A673 (cell line): Measurements from ENCODE around the gene IL22RA1. TPM values are rescaled to one million over a fixed set of nuclear protein-coding genes. Genes with fewer than 3 reads are reported as not detected.

Source experiments
- Bru-seq: library from RNA; stranded (reverse); fragments of 400-500 nt; gene quantifications from one replicate; lab custom pipeline; 2021; lab: Mats Ljungman, UMichigan
- BruChase-seq, 2 experiments: library from RNA; stranded (reverse); fragments of 400-500 nt; gene quantifications; one replicate each; lab custom pipeline; 2021; lab: Mats Ljungman, UMichigan
- BruUV-seq: library from RNA; stranded (reverse); fragments of 400-500 nt; replicated peaks from 2 replicates; lab custom pipeline; 2021; lab: Mats Ljungman, UMichigan
- CTCF ChIA-PET: fragments of 300-600 bp; sonication (Branson Sonifier 250); formaldehyde crosslinking; loops from one replicate; lab custom pipeline; 2022; ENCODE audit warnings: antibody characterized with exemption; lab: Charles Lee
- POLR2A ChIA-PET: fragments of 300-600 bp; sonication (Branson Sonifier 250); formaldehyde crosslinking; loops from one replicate; lab custom pipeline; 2022; ENCODE audit warnings: antibody characterized with exemption; ENCODE audit not compliant: low non-redundant PET; lab: Charles Lee
- DNase-seq: peaks from one replicate; pipeline ENCODE4 v3.0.0-alpha.2; 2015; ENCODE audit warnings: low spot score
- H3K27ac ChIP-seq: fragments of 200-600 bp; sonication (generic); 2 replicates; pipeline ENCODE4 v1.5.1; 2016; ENCODE audit warnings: mixed run types, low read depth, mild to moderate bottlenecking, mixed read lengths, antibody characterized with exemption, low read length; ENCODE audit not compliant: poor library complexity, severe bottlenecking
- H3K27me3 ChIP-seq: fragments of 200-600 bp; sonication (generic); replicated peaks from 2 replicates; pipeline ENCODE4 v1.6.1; 2017; ENCODE audit warnings: mixed run types, low read depth, mild to moderate bottlenecking, mixed read lengths, antibody characterized with exemption, low read length; ENCODE audit not compliant: insufficient read depth, poor library complexity
- H3K36me3 ChIP-seq: fragments of 200-600 bp; sonication (generic); 2 replicates; pipeline ENCODE4 v1.6.1; 2016; ENCODE audit warnings: mixed run types, mild to moderate bottlenecking, mixed read lengths, antibody characterized with exemption, low read length; ENCODE audit not compliant: insufficient read depth, poor library complexity, severe bottlenecking
- H3K4me1 ChIP-seq: fragments of 200-600 bp; sonication (generic); 2 replicates; pipeline ENCODE4 v1.6.1; 2017; ENCODE audit warnings: mixed run types, mild to moderate bottlenecking, mixed read lengths, antibody characterized with exemption, low read length; ENCODE audit not compliant: insufficient read depth, poor library complexity, severe bottlenecking
- H3K4me3 ChIP-seq: fragments of 200-600 bp; sonication (generic); 2 replicates; pipeline ENCODE4 v1.5.1; 2016; ENCODE audit warnings: low read depth, mixed run types, mild to moderate bottlenecking, mixed read lengths, low read length; ENCODE audit not compliant: poor library complexity, severe bottlenecking
- H3K9me3 ChIP-seq: fragments of 200-600 bp; sonication (generic); 2 replicates; pipeline ENCODE4 v1.6.1; 2016; ENCODE audit warnings: mixed run types, low read depth, mild to moderate bottlenecking, mixed read lengths, antibody characterized with exemption, low read length; ENCODE audit not compliant: poor library complexity, severe bottlenecking
- CTCF ChIP-seq: fragments of 300-800, 200-600 bp; sonication (generic); conservative IDR thresholded peaks from 2 replicates; pipeline ENCODE4 v1.5.1; 2017; ENCODE audit warnings: low read depth, mild to moderate bottlenecking, antibody characterized with exemption, low read length, moderate library complexity, mixed read lengths
- EZH2 ChIP-seq: fragments of 200-600 bp; sonication (generic); IDR thresholded peaks from 2 replicates; pipeline ENCODE4 v1.6.1; 2017; ENCODE audit warnings: borderline replicate concordance, low read depth, mild to moderate bottlenecking, mixed read lengths, antibody characterized with exemption, low read length; ENCODE audit not compliant: poor library complexity, severe bottlenecking
- intact Hi-C: fragments of 100-400 bp; cut with micrococcal nuclease; formaldehyde crosslinking; loops from one replicate; pipeline ENCODE4 v1.10.0; 2022; ENCODE audit not compliant: unreplicated experiment
- long read RNA-seq: library from polyadenylated mRNA; stranded (forward); transcript quantifications from one replicate; pipeline ENCODE4 v2.0.0, GENCODE V29; 2022
- total RNA-seq: library from RNA; stranded (reverse); gene quantifications from 2 replicates; pipeline ENCODE4 v1.2.3, GENCODE V29; 2021

IL22RA1 gene, protein sequence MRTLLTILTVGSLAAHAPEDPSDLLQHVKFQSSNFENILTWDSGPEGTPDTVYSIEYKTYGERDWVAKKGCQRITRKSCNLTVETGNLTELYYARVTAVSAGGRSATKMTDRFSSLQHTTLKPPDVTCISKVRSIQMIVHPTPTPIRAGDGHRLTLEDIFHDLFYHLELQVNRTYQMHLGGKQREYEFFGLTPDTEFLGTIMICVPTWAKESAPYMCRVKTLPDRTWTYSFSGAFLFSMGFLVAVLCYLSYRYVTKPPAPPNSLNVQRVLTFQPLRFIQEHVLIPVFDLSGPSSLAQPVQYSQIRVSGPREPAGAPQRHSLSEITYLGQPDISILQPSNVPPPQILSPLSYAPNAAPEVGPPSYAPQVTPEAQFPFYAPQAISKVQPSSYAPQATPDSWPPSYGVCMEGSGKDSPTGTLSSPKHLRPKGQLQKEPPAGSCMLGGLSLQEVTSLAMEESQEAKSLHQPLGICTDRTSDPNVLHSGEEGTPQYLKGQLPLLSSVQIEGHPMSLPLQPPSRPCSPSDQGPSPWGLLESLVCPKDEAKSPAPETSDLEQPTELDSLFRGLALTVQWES
- total RNA-seq (0.24 TPM in 2 replicates), Bru-seq, nascent RNA (percentile 14 among the genes with signal in this experiment), BruChase-seq, experiment 1, labeled RNA remaining after a 2-hour chase (percentile 11 among the genes with signal in this experiment), BruChase-seq, experiment 2, labeled RNA remaining after a 6-hour chase (percentile 5 among the genes with signal in this experiment)
- long read RNA-seq, result 0 reads

DNA sequence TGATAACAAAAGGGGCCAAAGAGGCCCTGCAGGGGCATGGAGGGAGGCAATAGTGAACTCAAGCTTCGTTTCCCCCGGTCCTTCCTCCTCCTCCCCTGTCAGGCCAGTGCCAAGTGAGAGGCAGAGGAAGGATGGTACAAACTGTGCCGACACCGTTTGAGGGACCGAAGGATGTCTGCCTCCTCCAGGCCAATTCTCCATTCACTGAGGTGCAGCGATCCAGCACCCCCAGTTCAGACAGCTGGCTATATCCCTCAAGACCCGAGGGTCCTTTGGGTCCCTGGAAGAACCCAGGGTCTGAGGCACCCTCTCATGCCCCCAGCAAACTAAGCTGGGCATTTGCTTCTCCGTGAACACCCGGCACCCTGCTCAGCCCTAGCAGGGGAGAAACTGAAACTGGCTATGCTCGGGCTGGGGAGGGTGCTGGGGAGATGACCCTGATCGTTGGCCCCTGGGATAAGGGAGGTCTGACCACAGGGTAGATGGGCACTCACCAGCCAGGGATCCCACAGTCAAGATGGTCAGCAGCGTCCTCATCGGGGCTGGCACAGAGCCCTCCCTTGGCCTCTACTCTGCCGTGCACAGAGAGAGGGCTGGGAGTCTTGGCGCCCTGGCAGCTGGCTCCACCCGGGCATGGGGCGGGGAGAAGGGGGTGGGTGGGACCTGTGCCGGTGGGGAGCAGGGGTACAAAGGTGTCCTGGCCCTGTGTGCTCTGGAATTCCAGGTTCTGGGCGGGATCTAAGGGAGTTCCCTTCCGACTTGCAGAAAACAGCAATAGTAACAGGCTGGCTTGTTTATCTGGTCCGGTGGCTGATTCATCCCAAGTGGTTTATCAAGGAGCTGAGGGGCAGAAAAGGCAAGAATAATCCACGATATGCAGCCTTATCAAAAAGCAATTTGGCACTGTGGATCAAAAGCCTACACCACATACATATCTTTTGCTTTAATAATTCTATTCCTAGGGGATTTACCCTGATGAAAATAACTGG lies at the start of gene IL22RA1:
TSS of gene IL22RA1 (minus strand) at position 595 of the 989 bp plus-strand sequence. CDS start at position 537, 58 bp downstream.
- POLR2A ChIA-PET, result no interaction called here
- Histone ChIP-seq H3K4me3 (peak within 1 kb of the TSS; percentile 39), H3K27ac (no peak within 1 kb of the TSS), H3K4me1 (no peaks in the 10 kb centered on the region), H3K36me3 (no peaks in the 10 kb centered on the region), H3K9me3 (no peaks in the 10 kb centered on the region), H3K27me3 (no peaks in the 10 kb centered on the region)
- no TSS peak for BruUV-seq
- intact Hi-C loops, result no loop called here
- CTCF ChIA-PET, result no interaction called here
- TF ChIP-seq EZH2, result no peak
- no peak for TF ChIP-seq CTCF
- DNase-seq, result no peak

- ChIA-PET POLR2A (no interaction called here), CTCF (no interaction called here)
- no TSS peak for BruUV-seq
- H3K27ac ChIP-seq, result no peak overlapping the region
- intact Hi-C loops, result no loop called here
- TF ChIP-seq EZH2, result no peak
- DNase-seq, result no peak
- no peaks in the 10 kb centered on the region for H3K9me3 ChIP-seq
- no peaks in the 10 kb centered on the region for H3K27me3 ChIP-seq
- no peaks in the 10 kb centered on the region for H3K36me3 ChIP-seq
- no peak overlapping the region for H3K4me3 ChIP-seq
- H3K4me1 ChIP-seq, result peaks cover 9% of the 10 kb centered on the region
Observed at GRCh38 chr1:24191860-24192259, 48.9 kb upstream of the IL22RA1 start.

DNA sequence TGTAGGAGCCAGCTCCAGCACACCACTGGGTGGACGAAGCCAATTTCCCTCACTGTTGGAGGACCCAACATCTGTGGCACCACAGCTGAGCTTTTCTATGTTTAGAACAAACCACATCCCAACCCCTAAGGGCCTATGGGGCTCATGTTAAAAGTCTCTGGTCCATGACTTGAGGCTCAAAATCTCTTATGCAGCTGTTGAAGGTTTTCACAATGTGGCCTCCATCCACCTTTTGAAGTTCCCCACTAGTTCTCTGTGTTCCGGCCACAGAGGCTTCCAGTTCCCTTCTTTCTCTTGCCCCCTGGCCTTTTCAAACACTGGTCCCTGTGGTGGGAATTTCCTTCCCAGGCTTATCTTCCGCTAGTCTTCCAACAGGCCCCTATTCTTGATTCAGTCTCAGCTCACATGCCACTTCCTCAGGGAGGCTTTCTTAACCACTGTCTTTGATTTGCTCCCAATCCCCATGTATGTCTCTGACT lies 48.1 kb upstream of the IL22RA1 start:
- ChIA-PET CTCF (no interaction called here), POLR2A (no interaction called here)
- no TSS peak for BruUV-seq
- H3K27me3 ChIP-seq, result no peaks in the 10 kb centered on the region
- intact Hi-C loops, result no loop called here
- no peak overlapping the region for H3K4me3 ChIP-seq
- no peak overlapping the region for H3K27ac ChIP-seq
- H3K9me3 ChIP-seq, result no peaks in the 10 kb centered on the region
- no peak for DNase-seq
- peaks cover 9% of the 10 kb centered on the region for H3K4me1 ChIP-seq
- no peak for TF ChIP-seq EZH2
- no peak for TF ChIP-seq CTCF
- no peaks in the 10 kb centered on the region for H3K36me3 ChIP-seq
